Neutrophil (primary cell): ENCODE measurements around the gene LAS1L.
"Not testable (repeated sequence)": the region's sequence is repeated elsewhere in the genome, so short reads cannot be mapped to it uniquely, and the experiment has no call there.

Experiments
- H3K27ac ChIP-seq: fragments of 200-600 bp; sonication (generic); 2 replicates; pipeline ENCODE4 v1.5.1; 2016; ENCODE audit warnings: mild to moderate bottlenecking, moderate library complexity
- H3K27me3 ChIP-seq: fragments of 200-600 bp; sonication (generic); 2 replicates; pipeline ENCODE4 v1.6.0; 2016; ENCODE audit warnings: mild to moderate bottlenecking
- H3K36me3 ChIP-seq: fragments of 200-600 bp; sonication (generic); 2 replicates; pipeline ENCODE4 v1.5.1; 2017
- H3K4me1 ChIP-seq, 2 experiments: fragments of 200-600 bp in 1 of 2; sonication (generic) in 1 of 2; 1 replicate in 1 of 2; 2 replicates in 1 of 2; pipeline versions ENCODE4 v1.5.1 to v1.6.1; 2013 to 2016; ENCODE audit warnings: low read depth in 1 of 2, low read length in 1 of 2, mild to moderate bottlenecking in 1 of 2, moderate library complexity in 1 of 2; ENCODE audit not compliant: control insufficient read depth in 1 of 2, insufficient read depth in 1 of 2
- H3K4me3 ChIP-seq, 2 experiments: fragments of 200-600 bp in 1 of 2; sonication (generic) in 1 of 2; 1 replicate in 1 of 2; 2 replicates in 1 of 2; pipeline ENCODE4 v1.5.1; 2013 to 2016; ENCODE audit warnings: low read depth in 1 of 2, low read length in 1 of 2, mild to moderate bottlenecking in 1 of 2, moderate library complexity in 1 of 2
- H3K9me3 ChIP-seq: fragments of 200-600 bp; sonication (generic); 2 replicates; pipeline ENCODE4 v1.5.1; 2016
- CTCF ChIP-seq: fragments of 200-600 bp; sonication (generic); IDR thresholded peaks from 2 replicates; pipeline ENCODE4 v1.5.1; 2016; ENCODE audit warnings: antibody characterized with exemption

LAS1L gene

GRCh38 chrX:65575022-65575421 lies 40.4 kb upstream of the LAS1L start:
- H3K4me1 ChIP-seq, result no peaks in the 10 kb centered on the region
- TF ChIP-seq CTCF, result no peak
- H3K9me3 ChIP-seq, result no peaks in the 10 kb centered on the region
- no peaks in the 10 kb centered on the region for H3K36me3 ChIP-seq
- no peak overlapping the region for H3K27ac ChIP-seq
- no peaks in the 10 kb centered on the region for H3K27me3 ChIP-seq
- H3K4me3 ChIP-seq, result no peak overlapping the region

- Histone ChIP-seq H3K9me3 (no peaks in the 10 kb centered on the region), H3K4me1 (no peaks in the 10 kb centered on the region), H3K36me3 (no peaks in the 10 kb centered on the region), H3K27me3 (no peaks in the 10 kb centered on the region), H3K27ac (no peak overlapping the region), H3K4me3 (no peak overlapping the region)
- no peak for TF ChIP-seq CTCF
These were observed 39.8 kb upstream of the LAS1L start for GRCh38 chrX:65574356-65574755.

GRCh38 chrX:65572971-65573370 lies 38.4 kb upstream of the LAS1L start:
- TF ChIP-seq CTCF, result no peak
- Histone ChIP-seq H3K4me3 (no peak overlapping the region), H3K27me3 (no peaks in the 10 kb centered on the region), H3K27ac (no peak overlapping the region), H3K9me3 (no peaks in the 10 kb centered on the region), H3K4me1 (no peaks in the 10 kb centered on the region), H3K36me3 (no peaks in the 10 kb centered on the region)

GRCh38 chrX:65562850-65563249 lies 28.3 kb upstream of the LAS1L start:
- H3K27ac ChIP-seq, H3K36me3 ChIP-seq, H3K9me3 ChIP-seq, H3K27me3 ChIP-seq, H3K4me3 ChIP-seq, H3K4me1 ChIP-seq: not testable (repeated sequence)

- H3K27ac ChIP-seq, result no peak overlapping the region
- H3K9me3 ChIP-seq, result no peaks in the 10 kb centered on the region
- no peak overlapping the region for H3K4me3 ChIP-seq
- no peaks in the 10 kb centered on the region for H3K4me1 ChIP-seq
- no peak for TF ChIP-seq CTCF
- no peaks in the 10 kb centered on the region for H3K27me3 ChIP-seq
- H3K36me3 ChIP-seq, result no peaks in the 10 kb centered on the region
These were observed 17.1 kb upstream of the LAS1L start for GRCh38 chrX:65551489-65552339.

GRCh38 chrX:65551086-65551485 lies 16.5 kb upstream of the LAS1L start:
- H3K4me3 ChIP-seq, result no peak overlapping the region
- no peak overlapping the region for H3K27ac ChIP-seq
- no peaks in the 10 kb centered on the region for H3K36me3 ChIP-seq
- no peaks in the 10 kb centered on the region for H3K27me3 ChIP-seq
- no peaks in the 10 kb centered on the region for H3K9me3 ChIP-seq
- no peak for TF ChIP-seq CTCF
- H3K4me1 ChIP-seq, result no peaks in the 10 kb centered on the region
